HepG2 (cell line): Measurements from ENCODE around the gene RAB6A. TPM values are rescaled to one million over a fixed set of nuclear protein-coding genes. Genes with fewer than 3 reads are reported as not detected.

Source experiments
- CAMTA2 ChIP-seq: sonication (generic); formaldehyde crosslinking; IDR thresholded peaks from 2 replicates; pipeline ENCODE4 v1.4.0; 2020; ENCODE audit warnings: mild to moderate bottlenecking, missing genetic modification reagents, borderline replicate concordance
- CEBPG ChIP-seq: IDR thresholded peaks from 2 replicates; pipeline ENCODE4 v1.6.1; 2016
- HES4 ChIP-seq: sonication (generic); formaldehyde crosslinking; IDR thresholded peaks from 2 replicates; pipeline ENCODE4 v1.9.0; 2021; ENCODE audit warnings: mild to moderate bottlenecking, missing genetic modification reagents, borderline replicate concordance
- KDM5B ChIP-seq: sonication (generic); formaldehyde crosslinking; IDR thresholded peaks from 2 replicates; pipeline ENCODE4 v1.4.0; 2020; ENCODE audit warnings: missing genetic modification reagents, mild to moderate bottlenecking, borderline replicate concordance
- MTERF4 ChIP-seq: sonication (generic); formaldehyde crosslinking; IDR thresholded peaks from 2 replicates; pipeline ENCODE4 v1.8.0; 2023; ENCODE audit warnings: mild to moderate bottlenecking, missing genetic modification reagents
- NONO ChIP-seq, 2 experiments: fragments of 450-650 bp in 1 of 2; sonication (generic) in 1 of 2; formaldehyde crosslinking in 1 of 2; IDR thresholded peaks in 1 of 2; conservative IDR thresholded peaks in 1 of 2; 2 replicates each; pipeline versions ENCODE4 v1.6.1 to v1.8.0; 2017 to 2022; ENCODE audit warnings: mild to moderate bottlenecking in 1 of 2, missing genetic modification reagents in 1 of 2, moderate library complexity in 1 of 2
- NR1H2 ChIP-seq: sonication (generic); formaldehyde crosslinking; IDR thresholded peaks from 2 replicates; pipeline ENCODE4 v1.8.1; 2022; ENCODE audit warnings: low read depth, missing genetic modification reagents, borderline replicate concordance
- PHB2 ChIP-seq: fragments of 450-650 bp; IDR thresholded peaks from 2 replicates; pipeline ENCODE4 v1.6.1; 2018; ENCODE audit not compliant: partially characterized antibody
- SRSF1 ChIP-seq: fragments of 200-400 bp; formaldehyde crosslinking; optimal IDR thresholded peaks from 2 replicates; pipeline ENCODE3; 2017; ENCODE audit warnings: mild to moderate bottlenecking, low read depth, low read length, moderate library complexity
- THAP9 ChIP-seq: sonication (generic); formaldehyde crosslinking; IDR thresholded peaks from 2 replicates; pipeline ENCODE4; 2020; ENCODE audit warnings: missing genetic modification reagents, mild to moderate bottlenecking, borderline replicate concordance
- TRIM24 ChIP-seq: sonication (generic); formaldehyde crosslinking; IDR thresholded peaks from 2 replicates; pipeline ENCODE4 v1.8.0; 2022; ENCODE audit warnings: mild to moderate bottlenecking, missing genetic modification reagents
- ZBTB4 ChIP-seq: sonication (generic); formaldehyde crosslinking; IDR thresholded peaks from 2 replicates; pipeline ENCODE4 v1.4.0; 2020; ENCODE audit warnings: missing genetic modification reagents, mild to moderate bottlenecking, borderline replicate concordance
- ZNF275 ChIP-seq: sonication (generic); formaldehyde crosslinking; IDR thresholded peaks from 2 replicates; pipeline ENCODE4 v1.8.0; 2022; ENCODE audit warnings: missing genetic modification reagents, mild to moderate bottlenecking, inconsistent platforms, borderline replicate concordance
- ZNF280B ChIP-seq: sonication (generic); formaldehyde crosslinking; IDR thresholded peaks from 2 replicates; pipeline ENCODE4 v1.5.0; 2020; ENCODE audit warnings: missing genetic modification reagents, mild to moderate bottlenecking, borderline replicate concordance
- ZNF317 ChIP-seq: sonication (generic); formaldehyde crosslinking; IDR thresholded peaks from 2 replicates; pipeline ENCODE4 v1.5.0; 2020; ENCODE audit warnings: mild to moderate bottlenecking, missing genetic modification reagents
- ZNF501 ChIP-seq: sonication (generic); formaldehyde crosslinking; IDR thresholded peaks from 2 replicates; pipeline ENCODE4 v1.5.1; 2020; ENCODE audit warnings: mild to moderate bottlenecking, moderate library complexity, missing genetic modification reagents
- ZNF619 ChIP-seq: sonication (generic); formaldehyde crosslinking; IDR thresholded peaks from 2 replicates; pipeline ENCODE4 v1.4.0; 2020; ENCODE audit warnings: mild to moderate bottlenecking, missing genetic modification reagents
- ZSCAN25 ChIP-seq: sonication (generic); formaldehyde crosslinking; IDR thresholded peaks from 2 replicates; pipeline ENCODE4 v1.8.0; 2022; ENCODE audit warnings: mild to moderate bottlenecking, missing genetic modification reagents
- polyA plus RNA-seq, 8 experiments: library from polyadenylated mRNA; depleted of rRNA in 3 of 8; stranded (reverse) in 7 of 8; unstranded in 1 of 8; fragments of >200 nt; fragmentation: Illumina TruSeq in 4 of 8; extraction: Trizol in 4 of 8; gene quantifications; 2 replicates each; pipeline versions ENCODE4 v1.2.1 to v1.2.3, GENCODE V29; 2011 to 2016; ENCODE audit warnings: low read depth in 4 of 8, missing spikeins in 1 of 8, mixed read lengths in 1 of 8; ENCODE audit not compliant: insufficient read depth in 1 of 8
- total RNA-seq, 5 experiments: library from RNA; depleted of rRNA; stranded (reverse); fragments of >200 nt; fragmentation: Illumina TruSeq; extraction: Trizol; gene quantifications; 2 replicates each; pipeline ENCODE4 v1.2.3, GENCODE V29; 2016; ENCODE audit warnings: low read depth in 1 of 5

The RAB6A gene
- total and polyA plus RNA-seq, 2 of the 13 experiments (the other 11 are each of a cell fraction or from before 2014, with no cell fraction given) = 74.3 to 121 TPM

- TF ChIP-seq ZBTB4 (CRISPR knock-in tag) = peak; percentile 97; the same call in 1 of the 2 replicates
- TF ChIP-seq THAP9 (CRISPR knock-in tag) = 0 out of 2 replicates have a peak, but pooled peaks have one; percentile 23
- peak; percentile 26; the same call in 1 of the 2 replicates for TF ChIP-seq ZNF501 (CRISPR knock-in tag)
- 0 out of 2 replicates have a peak, but pooled peaks have one; percentile 56 for TF ChIP-seq HES4
- TF ChIP-seq TRIM24 = no peak
- peak; percentile 58; the same call in 1 of the 2 replicates for TF ChIP-seq KDM5B (CRISPR knock-in tag)
- TF ChIP-seq MTERF4 = 0 out of 2 replicates have a peak, but pooled peaks have one; percentile 53
- TF ChIP-seq CEBPG = 0 out of 2 replicates have a peak, but pooled peaks have one; percentile 17
- TF ChIP-seq ZSCAN25 (CRISPR knock-in tag) = no peak; the same call in 1 of the 2 replicates
- TF ChIP-seq PHB2 = no peak
- no peak for TF ChIP-seq NONO (IDR thresholded peaks at IDR 0.05)
- TF ChIP-seq NONO (CRISPR knock-in tag; conservative IDR thresholded peaks at IDR 0.05) = peak; percentile 49; the same call in 1 of the 2 replicates
- TF ChIP-seq SRSF1 = no peak
- TF ChIP-seq ZNF280B = peak; percentile 82
- peak; percentile 34; the same call in 1 of the 2 replicates for TF ChIP-seq ZNF317 (CRISPR knock-in tag)
- peak; percentile 72; the same call in 1 of the 2 replicates for TF ChIP-seq ZNF619 (CRISPR knock-in tag)
- peak; percentile 34; the same call in 1 of the 2 replicates for TF ChIP-seq CAMTA2 (CRISPR knock-in tag)
- no peak for TF ChIP-seq ZNF275 (CRISPR knock-in tag)
- 0 out of 2 replicates have a peak, but pooled peaks have one; percentile 26 for TF ChIP-seq NR1H2
These were observed 99.7 kb downstream of the RAB6A start (continued) for GRCh38 chr11:73661035-73661628.
